Neural crest cell (in vitro differentiated cells): Measurements from ENCODE around the gene SDK1. TPM values are rescaled to one million over a fixed set of nuclear protein-coding genes. Genes with fewer than 3 reads are reported as not detected.
A peak's percentile ranks its signal among the peaks of the same experiment; 100 is the strongest.

Source experiments
- DNase-seq: peaks from one replicate; pipeline ENCODE4 v3.0.0; 2021; ENCODE audit warnings: low read depth, mixed read lengths, low spot score
- H3K27ac Mint-ChIP-seq: one replicate; pipeline ENCODE4 v1.8.0; 2021; ENCODE audit warnings: mild to moderate bottlenecking, mixed read lengths; ENCODE audit not compliant: unreplicated experiment
- H3K27me3 Mint-ChIP-seq: 2 replicates; pipeline ENCODE4 v1.8.0; 2021; ENCODE audit warnings: low read depth, mild to moderate bottlenecking, mixed read lengths
- H3K36me3 Mint-ChIP-seq: 2 replicates; pipeline ENCODE4 v1.8.0; 2021; ENCODE audit warnings: low read depth, mild to moderate bottlenecking, mixed read lengths
- H3K4me1 Mint-ChIP-seq: 2 replicates; pipeline ENCODE4 v1.8.0; 2021; ENCODE audit warnings: mixed read lengths
- H3K4me3 Mint-ChIP-seq: one replicate; pipeline ENCODE4 v1.8.0; 2021; ENCODE audit warnings: mild to moderate bottlenecking, mixed read lengths
- H3K9me3 Mint-ChIP-seq: 2 replicates; pipeline ENCODE4 v1.8.0; 2021; ENCODE audit warnings: mixed read lengths
- CTCF ChIP-seq: fragments of 200-600 bp; sonication (generic); conservative IDR thresholded peaks from 2 replicates; pipeline ENCODE4 v1.5.0; 2021; ENCODE audit warnings: antibody characterized with exemption, mild to moderate bottlenecking
- total RNA-seq: library from RNA; stranded (reverse); gene quantifications from 2 replicates; pipeline ENCODE4 v1.2.1, GENCODE V29; 2021

The SDK1 gene
- total RNA-seq, 1 donor from 2014 or later = 11.6 TPM

- H3K27me3 Mint-ChIP-seq = no peaks in the 10 kb centered on the region
- no peak for DNase-seq
- H3K4me1 Mint-ChIP-seq = peaks cover 12% of the 10 kb centered on the region
These were observed 920.0 kb downstream of the SDK1 start for GRCh38 chr7:4221043-4221442.

GRCh38 chr7:4222676-4223075 lies 921.6 kb downstream of the SDK1 start:
- no peak for DNase-seq
- no peak overlapping the region for H3K4me3 Mint-ChIP-seq
- peaks cover 25% of the 10 kb centered on the region for H3K4me1 Mint-ChIP-seq
- no peak overlapping the region for H3K27ac Mint-ChIP-seq
- H3K36me3 Mint-ChIP-seq = peaks cover 7% of the 10 kb centered on the region
- TF ChIP-seq CTCF = no peak
- no peaks in the 10 kb centered on the region for H3K9me3 Mint-ChIP-seq
- no peaks in the 10 kb centered on the region for H3K27me3 Mint-ChIP-seq

More at GRCh38 chr7:4221043-4221442, 920.0 kb downstream of the SDK1 start:
- Mint-ChIP-seq H3K36me3 (peaks cover 7% of the 10 kb centered on the region), H3K9me3 (no peaks in the 10 kb centered on the region), H3K27ac (no peak overlapping the region), H3K4me3 (no peak overlapping the region)
- TF ChIP-seq CTCF = no peak

GRCh38 chr7:4225361-4225771 lies 924.3 kb downstream of the SDK1 start:
- no peak for TF ChIP-seq CTCF
- DNase-seq = no peak
- H3K4me3 Mint-ChIP-seq = no peak overlapping the region
- peaks cover 4% of the 10 kb centered on the region for H3K36me3 Mint-ChIP-seq
- no peaks in the 10 kb centered on the region for H3K9me3 Mint-ChIP-seq
- H3K4me1 Mint-ChIP-seq = peaks cover 30% of the 10 kb centered on the region
- H3K27ac Mint-ChIP-seq = no peak overlapping the region
- no peaks in the 10 kb centered on the region for H3K27me3 Mint-ChIP-seq

GRCh38 chr7:4225881-4226523 lies 925.0 kb downstream of the SDK1 start:
- Mint-ChIP-seq H3K4me3 (no peak overlapping the region), H3K4me1 (peaks cover 30% of the 10 kb centered on the region), H3K27me3 (no peaks in the 10 kb centered on the region), H3K27ac (no peak overlapping the region), H3K9me3 (no peaks in the 10 kb centered on the region), H3K36me3 (peaks cover 4% of the 10 kb centered on the region)
- DNase-seq = no peak
- no peak for TF ChIP-seq CTCF

GRCh38 chr7:4226524-4226882 lies 925.5 kb downstream of the SDK1 start:
- TF ChIP-seq CTCF = peak; percentile 16
- H3K4me3 Mint-ChIP-seq = no peak overlapping the region
- peaks cover 4% of the 10 kb centered on the region for H3K36me3 Mint-ChIP-seq
- no peak for DNase-seq
- H3K27ac Mint-ChIP-seq = no peak overlapping the region
- H3K4me1 Mint-ChIP-seq = peaks cover 30% of the 10 kb centered on the region
- H3K9me3 Mint-ChIP-seq = no peaks in the 10 kb centered on the region
- H3K27me3 Mint-ChIP-seq = no peaks in the 10 kb centered on the region
